IMR-90 (cell line): ENCODE results near the gene MAP3K5. TPM values are rescaled to one million over a fixed set of nuclear protein-coding genes. Genes with fewer than 3 reads are reported as not detected.
A peak's percentile ranks its signal among the peaks of the same experiment; 100 is the strongest.

Source experiments
- ATAC-seq: fragments of 200-7000 bp; cut with Tn5 transposase; 2 replicates; pipeline ENCODE4 v1.9.1; 2020; ENCODE audit warnings: low read depth, mild to moderate bottlenecking, moderate library complexity
- BruUV-seq: library from RNA; stranded (reverse); fragments of 400-500 nt; replicated peaks from 2 replicates; lab custom pipeline; 2021; lab: Mats Ljungman, UMichigan
- CTCF ChIA-PET: fragments of 300-600 bp; formaldehyde crosslinking; extraction: SDS; loops from one replicate; lab custom pipeline; 2021; ENCODE audit warnings: antibody characterized with exemption; lab: Yijun Ruan, JAX
- POLR2A ChIA-PET: fragments of 300-600 bp; sonication (Branson Sonifier 250); formaldehyde crosslinking; loops from one replicate; lab custom pipeline; 2022; ENCODE audit warnings: antibody characterized with exemption; ENCODE audit not compliant: unreplicated experiment; lab: Charles Lee
- DNase-seq: peaks from one replicate; pipeline ENCODE4 v3.0.0; 2013
- H2AFZ ChIP-seq: replicated peaks from 2 replicates; pipeline ENCODE3; 2013; ENCODE audit warnings: low read length, mild to moderate bottlenecking; ENCODE audit not compliant: poor library complexity
- H2AK5ac ChIP-seq: 2 replicates; pipeline ENCODE4 v1.6.1; 2013; ENCODE audit warnings: low read depth, low read length, inconsistent platforms
- H2AK9ac ChIP-seq: replicated peaks from 2 replicates; pipeline ENCODE3; 2013; ENCODE audit warnings: mild to moderate bottlenecking, low read depth, low read length, moderate library complexity; ENCODE audit not compliant: poor library complexity
- H2BK120ac ChIP-seq: 2 replicates; pipeline ENCODE4 v1.6.1; 2013; ENCODE audit warnings: low read depth, low read length, inconsistent platforms
- H2BK15ac ChIP-seq: 3 replicates; pipeline ENCODE4 v1.6.1; 2013; ENCODE audit warnings: low read depth, low read length, inconsistent platforms
- H2BK20ac ChIP-seq: 2 replicates; pipeline ENCODE4 v1.6.1; 2013; ENCODE audit warnings: low read depth, mild to moderate bottlenecking, inconsistent platforms, low read length, moderate library complexity
- H2BK5ac ChIP-seq: 2 replicates; pipeline ENCODE4 v1.6.1; 2013; ENCODE audit warnings: mild to moderate bottlenecking, low read depth, low read length, inconsistent platforms; ENCODE audit not compliant: poor library complexity, severe bottlenecking
- H3K14ac ChIP-seq: replicated peaks from 2 replicates; pipeline ENCODE4 v1.6.1; 2013; ENCODE audit warnings: low read depth, low read length, inconsistent platforms
- H3K18ac ChIP-seq: 2 replicates; pipeline ENCODE4 v1.6.1; 2013; ENCODE audit warnings: low read depth, low read length, control low read depth
- H3K23ac ChIP-seq: 2 replicates; pipeline ENCODE4 v1.6.1; 2013; ENCODE audit warnings: low read depth, low read length, inconsistent platforms
- H3K27ac ChIP-seq: 2 replicates; pipeline ENCODE4 v1.5.1; 2013; ENCODE audit warnings: mild to moderate bottlenecking, control low read depth, low read length; ENCODE audit not compliant: insufficient read depth
- H3K27me3 ChIP-seq: 2 replicates; pipeline ENCODE4 v1.6.1; 2013; ENCODE audit warnings: low read length; ENCODE audit not compliant: control insufficient read depth, insufficient read depth
- H3K36me3 ChIP-seq: 2 replicates; pipeline ENCODE4 v1.6.1; 2013; ENCODE audit warnings: low read length, mixed read lengths; ENCODE audit not compliant: control insufficient read depth, insufficient read depth
- H3K4ac ChIP-seq: 2 replicates; pipeline ENCODE4 v1.6.1; 2013; ENCODE audit warnings: low read depth, low read length, inconsistent platforms
- H3K4me1 ChIP-seq: 2 replicates; pipeline ENCODE4 v1.6.1; 2013; ENCODE audit warnings: low read length, mixed read lengths; ENCODE audit not compliant: control insufficient read depth, insufficient read depth
- H3K4me2 ChIP-seq: 2 replicates; pipeline ENCODE4 v1.6.1; 2013; ENCODE audit warnings: low read depth, mild to moderate bottlenecking, control low read depth, low read length, moderate library complexity
- H3K4me3 ChIP-seq: 2 replicates; pipeline ENCODE4 v1.5.1; 2013; ENCODE audit warnings: low read depth, mild to moderate bottlenecking, control low read depth, low read length, moderate library complexity; ENCODE audit not compliant: insufficient read depth
- H3K56ac ChIP-seq: 2 replicates; pipeline ENCODE4 v1.6.1; 2013; ENCODE audit warnings: low read length, inconsistent platforms; ENCODE audit not compliant: insufficient read depth; ENCODE audit errors: extremely low read depth
- H3K79me1 ChIP-seq, 2 experiments: 2 replicates each; pipeline ENCODE4 v1.6.1; 2013; ENCODE audit warnings: low read length in 2 of 2, inconsistent platforms in 1 of 2, low read depth in 1 of 2
- H3K9ac ChIP-seq: 2 replicates; pipeline ENCODE4 v1.6.1; 2013; ENCODE audit warnings: low read depth, low read length, control low read depth
- H3K9me1 ChIP-seq: 2 replicates; pipeline ENCODE4 v1.6.1; 2013; ENCODE audit warnings: low read length, inconsistent platforms; ENCODE audit not compliant: insufficient read depth
- H3K9me3 ChIP-seq: 2 replicates; pipeline ENCODE4 v1.6.1; 2013; ENCODE audit warnings: low read length; ENCODE audit not compliant: control insufficient read depth, insufficient read depth
- H4K20me1 ChIP-seq: 2 replicates; pipeline ENCODE4 v1.6.1; 2013; ENCODE audit warnings: low read length, inconsistent platforms; ENCODE audit not compliant: insufficient read depth
- H4K5ac ChIP-seq: 2 replicates; pipeline ENCODE4 v1.6.1; 2013; ENCODE audit warnings: mild to moderate bottlenecking, low read depth, low read length, control low read depth
- H4K8ac ChIP-seq, 2 experiments: 2 replicates each; pipeline ENCODE4 v1.6.1; 2013; ENCODE audit warnings: low read depth in 2 of 2, low read length in 2 of 2, control low read depth in 1 of 2, inconsistent platforms in 1 of 2
- H4K91ac ChIP-seq: 2 replicates; pipeline ENCODE4 v1.6.1; 2013; ENCODE audit warnings: low read depth, low read length, inconsistent platforms; ENCODE audit not compliant: insufficient read depth
- MAZ ChIP-seq: IDR thresholded peaks from 2 replicates; pipeline ENCODE4 v1.6.1; 2012; ENCODE audit warnings: low read depth, mild to moderate bottlenecking, low read length, improper control_type of control experiment, moderate library complexity, borderline replicate concordance
- RFX5 ChIP-seq: IDR thresholded peaks from 2 replicates; pipeline ENCODE4 v1.8.0; 2012; ENCODE audit warnings: low read depth, mild to moderate bottlenecking, low read length, moderate library complexity
- USF2 ChIP-seq: fragments of 150-350 bp; IDR thresholded peaks from 2 replicates; pipeline ENCODE4 v1.6.1; 2017; ENCODE audit warnings: mild to moderate bottlenecking, antibody characterized with exemption, low read length, low read depth
- WGBS, 2 experiments: methylation state at CpG; one replicate each; pipeline versions ENCODE4 v1.1.5 to v1.1.7; 2013; ENCODE audit warnings: missing lambda C conversion rate in 2 of 2; ENCODE audit not compliant: insufficient read length in 1 of 2; ENCODE audit errors: extremely low coverage in 2 of 2; 5-methylcytosine and 5-hydroxymethylcytosine counted together
- dilution Hi-C: fragments of 300-500 bp; cut with HindIII; formaldehyde crosslinking; loops from one replicate; pipeline ENCODE4 v1.14.3; 2018; ENCODE audit warnings: low sequenced_read_pairs; ENCODE audit not compliant: unreplicated experiment
- in situ Hi-C: fragments of 300-500 bp; cut with MboI; formaldehyde crosslinking; loops from 3 replicates; pipeline ENCODE4 v1.14.3; 2019; ENCODE audit warnings: low sequenced_read_pairs, inconsistent platforms, mixed read lengths
- intact Hi-C: fragments of 100-400 bp; cut with micrococcal nuclease; formaldehyde crosslinking; loops from 2 replicates; pipeline ENCODE4 v1.10.0; 2022
- polyA plus RNA-seq, 3 experiments: library from polyadenylated mRNA; depleted of rRNA; stranded (reverse); fragments of >200 nt; gene quantifications; 2 replicates each; pipeline ENCODE4 v1.2.3, GENCODE V29; 2012; ENCODE audit warnings: low replicate concordance in 1 of 3
- total RNA-seq: library from RNA; depleted of rRNA; stranded (reverse); fragments of >200 nt; gene quantifications from 2 replicates; pipeline ENCODE4 v1.2.3, GENCODE V29; 2012

MAP3K5 gene
- total and polyA plus RNA-seq, 2 of the 4 experiments (the other 2 are of a cell fraction): 5.4 to 17.6 TPM

- Histone ChIP-seq H3K27me3 (peaks cover 32% of the 10 kb centered on the region), H2AK5ac (no peak overlapping the region), H2AFZ (peak overlapping the region; percentile 91), H2AK9ac (peak overlapping the region; percentile 2), H3K4me3 (peak overlapping the region; percentile 72), H3K4me1 (peaks cover 3% of the 10 kb centered on the region; the same call in 1 of the 2 replicates), H3K79me1 (no peaks in the 10 kb centered on the region), H4K91ac (no peak overlapping the region), H3K27ac (no peak overlapping the region), H3K36me3 (no peaks in the 10 kb centered on the region; the same call in 1 of the 2 replicates), H3K9me3 (no peaks in the 10 kb centered on the region), H3K4me2 (peak overlapping the region; percentile 89), H3K9me1 (no peaks in the 10 kb centered on the region), H2BK120ac (no peak overlapping the region), H4K20me1 (no peaks in the 10 kb centered on the region), H3K4ac (no peak overlapping the region), H2BK15ac (no peak overlapping the region), H3K23ac (no peak overlapping the region), H3K18ac (no peak overlapping the region), H4K5ac (no peak overlapping the region), H3K14ac (no peak overlapping the region), H2BK20ac (no peak overlapping the region), H3K9ac (no peak overlapping the region), H4K8ac (no peak overlapping the region), H3K56ac (no peak overlapping the region), H2BK5ac (no peak overlapping the region)
- intact Hi-C loops: no loop called here
- no peak for DNase-seq
- BruUV-seq: no TSS peak
- ChIA-PET CTCF (interaction anchor here (0.6 to 1.3 kb wide), 7 partner anchors 9 to 371 kb away, joined by 3 to 8 read pairs (median 3); no protein-coding TSS in a partner anchor), POLR2A (no interaction called here)
- TF ChIP-seq MAZ (peak; percentile 12; the same call in 1 of the 2 replicates), RFX5 (no peak), USF2 (no peak)
- ATAC-seq: peak; percentile 81
- dilution Hi-C loops: no loop called here
- in situ Hi-C loops: no loop called here
- WGBS, 2 experiments: 0% methylated on average over 14 of the region's 46 CpGs; no CpG with 5 or more reads in 1 of the 2 experiments
Measured at GRCh38 chr6:136550045-136550329, 242.3 kb downstream of the MAP3K5 start.
